Choroid plexus epithelial cell (primary cell): ENCODE results near the gene ICOSLG.
A peak's percentile ranks its signal among the peaks of the same experiment; 100 is the strongest.
"Not testable (repeated sequence)": the region's sequence is repeated elsewhere in the genome, so short reads cannot be mapped to it uniquely, and the experiment has no call there.

ENCODE experiments used
- DNase-seq: peaks from one replicate; pipeline ENCODE4 v3.0.0-alpha.2; 2010; ENCODE audit warnings: low read depth
- H3K4me3 ChIP-seq: 2 replicates; pipeline ENCODE4 v1.5.1; 2011; ENCODE audit warnings: low read depth, mild to moderate bottlenecking, control low read depth, low read length, moderate library complexity
- TF ChIP-seq, protein P1 (sequence below): conservative IDR thresholded peaks from 2 replicates; pipeline ENCODE4 v1.5.1; 2011; ENCODE audit warnings: low read depth, mild to moderate bottlenecking, control low read depth, inconsistent platforms, low read length, moderate library complexity

ICOSLG gene

DNA sequence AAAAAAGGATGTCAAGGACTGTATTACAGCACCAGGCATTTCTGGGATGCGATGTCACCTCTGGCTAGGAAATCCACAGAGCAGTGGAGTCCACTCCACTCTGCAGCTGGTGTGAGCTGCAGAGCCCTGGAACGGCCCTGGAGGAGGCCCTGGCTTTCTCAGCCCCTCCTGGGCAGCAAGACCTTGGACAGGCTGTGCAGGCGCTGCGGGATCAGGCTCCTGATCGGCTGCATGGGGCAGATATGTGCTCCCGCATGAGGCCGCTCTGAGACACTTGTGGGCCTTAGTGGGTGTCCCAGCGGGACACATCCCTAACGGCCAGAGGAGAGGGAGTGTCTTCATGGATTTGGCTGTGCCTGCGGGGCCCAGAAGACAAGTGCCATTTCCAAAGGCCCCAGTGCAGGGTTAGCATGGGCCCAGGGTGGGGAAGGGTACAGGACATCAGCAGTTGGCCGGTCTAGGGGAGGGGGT, 14.8 kb upstream of the ICOSLG start:
- TF ChIP-seq, protein P1, sequence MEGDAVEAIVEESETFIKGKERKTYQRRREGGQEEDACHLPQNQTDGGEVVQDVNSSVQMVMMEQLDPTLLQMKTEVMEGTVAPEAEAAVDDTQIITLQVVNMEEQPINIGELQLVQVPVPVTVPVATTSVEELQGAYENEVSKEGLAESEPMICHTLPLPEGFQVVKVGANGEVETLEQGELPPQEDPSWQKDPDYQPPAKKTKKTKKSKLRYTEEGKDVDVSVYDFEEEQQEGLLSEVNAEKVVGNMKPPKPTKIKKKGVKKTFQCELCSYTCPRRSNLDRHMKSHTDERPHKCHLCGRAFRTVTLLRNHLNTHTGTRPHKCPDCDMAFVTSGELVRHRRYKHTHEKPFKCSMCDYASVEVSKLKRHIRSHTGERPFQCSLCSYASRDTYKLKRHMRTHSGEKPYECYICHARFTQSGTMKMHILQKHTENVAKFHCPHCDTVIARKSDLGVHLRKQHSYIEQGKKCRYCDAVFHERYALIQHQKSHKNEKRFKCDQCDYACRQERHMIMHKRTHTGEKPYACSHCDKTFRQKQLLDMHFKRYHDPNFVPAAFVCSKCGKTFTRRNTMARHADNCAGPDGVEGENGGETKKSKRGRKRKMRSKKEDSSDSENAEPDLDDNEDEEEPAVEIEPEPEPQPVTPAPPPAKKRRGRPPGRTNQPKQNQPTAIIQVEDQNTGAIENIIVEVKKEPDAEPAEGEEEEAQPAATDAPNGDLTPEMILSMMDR = no peak
- DNase-seq = peak; percentile 5
- no peak overlapping the region for H3K4me3 ChIP-seq

DNA sequence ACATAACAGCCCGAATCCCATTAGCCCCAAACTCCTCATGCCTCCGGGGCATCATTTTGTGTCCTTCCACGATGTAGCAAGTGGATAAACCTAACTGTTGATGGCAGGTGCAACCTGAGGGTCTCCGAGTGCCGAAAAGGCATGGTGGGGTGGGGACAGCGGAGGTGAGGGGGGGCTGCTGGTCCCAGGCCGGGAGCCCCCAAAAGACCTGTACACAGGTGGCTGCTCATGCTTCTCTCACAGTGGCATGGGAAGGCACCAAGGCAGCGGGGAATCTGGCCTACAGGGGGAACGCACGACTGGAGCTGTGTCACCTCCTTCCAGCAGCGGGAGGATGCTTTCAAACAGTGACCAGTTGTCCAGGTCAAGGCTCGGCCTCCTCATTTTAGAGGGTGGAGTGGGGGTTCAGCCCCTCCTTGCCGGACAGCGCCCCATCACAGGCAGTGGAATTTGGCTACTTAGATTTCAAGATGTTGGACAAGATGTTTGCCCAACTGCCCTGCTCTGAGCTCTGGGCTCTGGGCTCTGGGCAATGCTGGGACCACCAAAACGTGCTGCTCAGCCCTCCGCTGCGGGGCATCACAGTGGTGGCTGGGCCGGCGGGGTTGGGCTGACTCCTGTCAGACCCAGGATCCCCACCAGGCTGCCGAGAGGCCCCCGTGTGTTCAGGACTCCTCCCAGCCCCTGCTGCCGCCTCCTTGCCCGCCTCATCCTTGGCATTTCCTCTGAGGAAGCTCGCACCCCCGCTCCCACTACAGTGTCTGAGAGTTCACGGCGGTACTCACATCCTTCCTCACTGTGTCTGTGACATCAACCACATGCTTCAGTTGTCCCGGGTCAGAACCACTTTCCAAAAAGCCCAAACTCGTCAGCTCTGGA, 13.3 kb upstream of the ICOSLG start:
- H3K4me3 ChIP-seq = no peak overlapping the region
- TF ChIP-seq, protein P1 = no peak
- DNase-seq = no peak

DNA sequence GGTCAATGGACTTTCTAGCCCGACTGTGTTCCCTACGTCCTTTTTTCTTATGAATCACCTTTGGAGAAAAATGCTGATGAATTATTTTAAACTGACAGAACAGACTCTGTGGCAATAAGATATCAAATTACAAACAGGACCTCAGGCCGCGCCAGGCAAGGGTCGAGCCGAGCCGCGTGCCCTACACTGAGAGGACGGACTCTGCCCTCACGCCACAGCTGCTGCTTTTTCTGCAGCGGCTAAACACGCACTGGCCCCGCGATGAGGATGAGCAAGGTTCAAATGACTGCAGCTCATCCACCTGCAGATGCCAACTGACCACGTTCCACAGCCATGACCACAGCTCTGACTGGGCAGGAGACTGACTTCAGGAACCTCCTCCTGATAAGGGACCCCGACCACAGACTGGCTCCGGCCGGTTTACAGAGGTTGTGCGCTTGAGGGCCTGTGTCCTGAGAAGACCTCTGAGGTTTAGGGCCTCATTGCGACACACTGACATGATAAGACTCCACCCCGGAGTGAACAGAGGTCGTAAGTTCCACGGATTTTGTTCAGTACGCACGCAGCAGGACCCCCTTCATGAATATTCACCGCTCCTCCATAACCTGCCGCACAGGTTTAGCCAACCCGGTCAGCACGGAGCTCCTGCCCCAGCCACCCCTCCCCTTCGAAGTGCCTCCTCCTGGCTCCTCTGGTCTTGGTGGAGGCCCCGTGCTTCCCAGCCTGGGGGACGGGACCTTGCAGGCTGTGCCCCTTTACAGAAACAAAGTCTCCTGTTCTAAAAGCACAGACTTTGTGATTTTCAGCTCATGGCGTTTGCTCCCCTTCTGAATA, 8.7 kb upstream of the ICOSLG start:
- not testable (repeated sequence) for DNase-seq, H3K4me3 ChIP-seq

DNA sequence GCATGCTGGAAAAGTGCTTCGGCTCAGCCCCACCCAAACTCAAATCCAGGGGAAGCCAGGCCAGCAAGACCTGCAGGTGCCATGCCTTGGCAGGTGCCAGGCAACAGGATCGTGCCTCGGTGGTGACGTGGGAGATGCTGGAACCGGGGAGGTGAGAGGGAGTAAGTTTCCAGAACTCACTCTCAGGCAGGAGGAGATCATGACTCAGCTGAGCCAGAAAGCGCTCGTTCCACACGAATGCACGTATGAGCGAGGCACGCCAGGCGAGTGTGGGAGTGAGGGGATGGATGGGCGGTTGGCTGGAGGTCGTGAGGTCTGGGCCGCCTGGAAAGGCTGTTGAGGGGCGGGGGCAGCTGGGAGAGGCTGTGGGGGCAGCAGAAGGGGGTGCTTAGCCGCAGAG, 7.2 kb upstream of the ICOSLG start:
- DNase-seq, H3K4me3 ChIP-seq: not testable (repeated sequence)

DNA sequence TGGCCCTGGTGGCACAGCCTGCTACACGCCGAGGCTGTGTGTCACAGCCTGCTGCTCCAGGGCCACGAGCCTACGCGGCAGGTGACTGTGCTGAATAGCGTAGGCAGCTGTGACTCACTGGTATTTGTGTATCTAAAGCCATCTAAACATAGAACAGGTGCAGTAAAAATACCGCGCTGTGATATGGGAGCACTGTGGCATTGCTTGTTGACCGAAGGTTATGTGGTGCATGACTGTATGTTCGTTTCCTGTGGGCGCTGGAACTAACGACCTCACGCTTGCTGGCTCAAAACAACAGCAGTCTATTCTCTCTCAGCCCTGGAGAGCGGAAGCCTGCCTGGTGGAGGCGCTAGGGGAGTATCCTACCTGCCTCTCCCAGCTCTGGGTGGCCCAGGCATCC, 3.2 kb upstream of the ICOSLG start:
- DNase-seq, H3K4me3 ChIP-seq: not testable (repeated sequence)

DNA sequence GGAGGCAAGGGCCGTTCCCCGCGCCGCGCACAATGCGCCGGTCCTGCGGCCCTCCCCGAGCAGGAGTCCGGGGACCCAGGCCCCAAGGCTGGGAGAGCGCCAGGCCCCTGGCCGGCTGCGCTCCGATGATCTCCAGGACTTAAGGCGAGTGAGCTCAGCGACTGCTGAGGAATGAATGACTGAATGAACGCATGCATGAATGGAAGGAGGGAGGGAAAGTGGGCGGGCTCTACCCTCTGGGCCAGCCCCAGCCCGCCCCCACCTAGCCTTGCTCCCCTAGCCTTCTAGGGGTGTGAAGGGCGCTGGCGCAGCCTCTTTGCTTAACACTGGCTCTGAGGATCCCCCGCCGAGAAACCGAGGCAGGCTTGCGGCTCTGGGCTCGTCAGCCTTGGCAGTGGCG, 538 bp upstream of the ICOSLG start:
- not testable (repeated sequence) for H3K4me3 ChIP-seq, DNase-seq

DNA sequence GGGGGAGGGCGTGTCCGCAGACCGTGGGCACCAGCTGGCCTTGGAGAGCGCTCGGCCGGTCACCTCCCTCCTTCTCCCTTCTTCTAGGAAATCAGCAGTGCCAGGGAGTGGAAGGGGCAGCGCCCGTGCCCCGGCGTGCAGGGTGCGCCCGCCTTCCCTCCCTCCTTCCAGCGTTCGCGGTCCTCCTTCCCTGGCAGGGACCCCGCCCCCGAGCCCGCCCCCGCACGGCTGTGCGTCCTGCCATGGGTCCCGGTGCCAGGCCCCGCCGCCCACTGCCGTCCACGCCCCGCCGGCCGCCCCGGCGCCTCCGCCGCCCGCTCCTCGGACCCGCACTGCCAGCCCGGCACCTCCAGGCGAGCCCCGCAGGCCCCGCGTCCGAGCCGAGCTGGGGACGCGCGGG, 390 bp downstream of the ICOSLG start:
- not testable (repeated sequence) for DNase-seq

DNA sequence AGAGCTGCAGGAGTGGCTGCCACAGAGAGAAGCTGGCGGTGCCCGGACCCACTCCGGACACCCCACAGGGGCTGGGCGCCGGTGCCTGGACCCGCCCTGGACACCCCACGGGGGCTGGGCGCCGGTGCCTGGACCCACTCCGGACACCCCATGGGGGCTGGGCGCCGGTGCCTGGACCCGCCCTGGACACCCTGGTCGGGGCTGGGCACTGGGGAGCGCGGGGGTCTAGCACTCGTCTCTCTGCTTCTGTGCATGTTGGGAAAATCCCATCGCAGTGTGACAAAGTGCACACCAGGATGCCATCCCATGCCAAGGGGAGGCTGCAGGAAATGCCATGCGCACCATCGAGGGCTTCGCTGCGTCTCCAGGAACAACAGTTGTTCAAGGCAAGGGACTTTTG, 11.2 kb downstream of the ICOSLG start:
- H3K4me3 ChIP-seq, DNase-seq: not testable (repeated sequence)

More for the DNA sequence above, 390 bp downstream of the ICOSLG start:
- H3K4me3 ChIP-seq = not testable (repeated sequence)

DNA sequence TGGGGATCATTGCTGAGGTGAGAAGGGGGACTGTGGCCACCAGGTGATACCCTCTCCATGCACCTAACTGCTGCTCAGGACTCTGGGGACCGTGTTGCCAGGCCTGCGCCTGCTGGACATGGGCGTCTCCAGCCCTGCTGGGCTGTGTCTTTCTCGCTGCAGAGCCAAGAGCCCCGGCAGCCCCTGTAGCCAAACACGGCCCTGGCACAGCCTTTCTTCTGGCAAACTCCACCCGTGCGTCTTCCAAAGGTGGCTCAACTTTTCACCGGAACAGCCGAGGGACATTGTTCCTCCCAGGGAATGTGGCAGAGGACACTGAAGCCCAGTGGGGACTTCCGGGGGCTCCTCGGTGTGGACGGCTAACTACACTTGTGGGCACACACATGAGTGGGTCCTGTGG, 12.6 kb downstream of the ICOSLG start:
- H3K4me3 ChIP-seq, DNase-seq: not testable (repeated sequence)

DNA sequence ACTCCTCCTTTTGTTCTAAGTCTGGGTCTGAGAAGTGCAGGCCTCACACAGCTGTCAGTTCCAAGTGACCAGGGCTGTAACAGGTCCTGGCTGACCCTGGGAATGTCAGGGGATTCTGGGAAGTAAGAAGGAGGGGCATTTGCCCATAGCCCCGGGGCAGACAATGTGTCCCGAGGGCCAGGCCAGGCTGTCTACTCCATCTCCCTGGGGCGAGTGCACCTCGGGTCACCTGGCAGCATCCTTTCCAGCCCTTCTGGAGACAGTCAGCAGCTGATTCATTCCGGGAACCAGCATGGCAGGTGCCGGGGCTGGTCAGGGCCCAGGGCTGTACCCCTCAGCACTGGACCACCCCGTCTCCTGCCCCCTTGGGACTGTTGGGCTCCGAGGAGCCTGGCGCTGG, 13.1 kb downstream of the ICOSLG start:
- H3K4me3 ChIP-seq, DNase-seq: not testable (repeated sequence)

DNA sequence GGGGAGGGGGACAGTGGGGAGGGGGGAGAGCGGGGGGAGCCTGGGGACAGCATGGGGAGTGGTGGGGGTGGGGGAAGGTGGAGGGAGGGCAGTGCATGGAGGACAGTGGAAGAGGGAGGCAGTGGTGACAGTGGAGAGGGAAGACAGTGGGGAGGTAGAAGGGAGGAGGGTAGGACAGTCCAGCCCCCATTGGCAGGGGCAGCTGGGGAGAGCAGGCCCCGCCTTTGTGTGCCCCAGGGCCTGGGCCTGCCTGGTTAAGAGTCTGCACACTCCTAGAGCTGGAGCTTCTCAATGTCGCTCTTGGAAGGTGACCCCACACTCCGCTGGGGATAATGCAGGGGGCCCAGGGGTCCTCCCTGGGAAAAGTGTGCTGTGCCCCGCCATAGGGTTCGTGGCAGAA, 15.1 kb downstream of the ICOSLG start:
- not testable (repeated sequence) for H3K4me3 ChIP-seq, DNase-seq

DNA sequence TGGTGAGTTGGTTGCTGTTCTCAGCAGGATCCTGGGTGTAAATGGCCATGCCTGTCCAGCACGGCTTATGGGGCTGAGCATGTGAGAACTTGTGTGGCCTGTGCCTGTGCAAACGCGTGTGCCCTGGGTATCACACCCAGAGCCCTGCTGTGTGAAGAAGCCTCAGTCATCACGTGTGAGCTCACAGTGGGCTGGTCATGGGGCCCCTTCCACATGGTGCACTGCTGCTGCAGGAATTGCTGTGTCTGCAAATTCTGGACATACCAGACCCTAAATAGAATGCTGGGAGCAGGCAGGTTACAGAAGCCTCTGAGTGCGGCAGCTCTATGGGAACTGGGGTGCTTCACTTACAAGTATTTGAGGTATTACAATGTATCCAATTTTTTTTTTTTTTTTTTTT, 17.4 kb downstream of the ICOSLG start:
- DNase-seq, H3K4me3 ChIP-seq: not testable (repeated sequence)

DNA sequence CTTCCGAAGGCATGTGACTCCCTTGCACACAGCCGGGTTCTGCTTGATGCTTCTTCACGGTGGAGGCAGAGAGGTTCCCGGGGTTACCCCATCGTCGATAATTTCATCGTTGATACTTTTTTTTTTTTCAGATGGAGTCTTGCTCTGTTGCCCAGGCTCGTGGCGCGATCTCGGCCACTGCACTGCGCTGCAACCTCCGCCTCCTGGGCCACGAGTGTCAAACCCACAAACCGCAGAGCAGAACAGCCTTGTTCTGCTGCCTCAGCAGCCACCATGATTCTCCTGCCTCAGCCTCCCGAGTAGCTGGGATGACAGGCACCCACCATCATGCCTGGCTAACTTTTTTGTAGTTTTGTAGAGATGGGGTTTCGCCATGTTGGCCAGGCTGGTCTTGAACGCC, 20.1 kb downstream of the ICOSLG start:
- DNase-seq, H3K4me3 ChIP-seq: not testable (repeated sequence)

DNA sequence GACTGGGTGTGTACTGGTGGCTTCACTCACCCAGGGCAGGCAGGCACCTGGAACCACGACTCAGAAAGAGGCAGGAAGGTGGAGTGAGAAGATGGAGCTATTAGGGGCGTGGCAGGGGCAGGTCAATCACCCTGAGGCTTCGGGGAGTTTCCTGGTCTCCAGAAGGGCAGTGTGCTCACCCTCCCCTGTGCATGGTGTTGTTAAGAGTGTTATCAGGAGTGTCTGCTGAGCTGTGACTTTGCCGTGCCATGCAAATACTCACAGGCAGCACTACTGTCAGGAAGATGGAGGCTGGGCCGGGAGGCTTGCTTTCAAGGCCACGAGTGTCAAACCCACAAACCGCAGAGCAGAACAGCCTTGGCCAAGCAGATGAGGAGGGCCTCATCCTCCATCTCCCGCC, 22.3 kb downstream of the ICOSLG start:
- H3K4me3 ChIP-seq, DNase-seq: not testable (repeated sequence)

DNA sequence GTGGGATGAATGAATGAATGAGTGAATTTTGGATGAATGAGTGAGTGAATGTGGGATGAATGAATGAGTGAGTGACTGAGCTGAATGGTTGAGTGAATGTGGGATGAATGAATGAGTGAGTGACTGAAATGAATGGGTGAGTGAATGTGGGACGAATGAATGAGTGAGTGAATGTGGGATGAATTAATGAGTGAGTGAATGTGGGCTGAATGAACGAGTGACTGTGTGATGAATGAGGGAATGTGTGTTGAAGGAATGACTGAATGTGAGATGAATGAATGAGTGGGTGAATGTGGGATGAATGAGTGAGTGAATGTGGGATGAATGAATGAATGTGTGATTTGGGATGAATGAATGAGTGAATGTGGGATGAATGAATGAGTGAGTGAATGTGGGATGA, 28.8 kb downstream of the ICOSLG start:
- H3K4me3 ChIP-seq, DNase-seq: not testable (repeated sequence)

DNA sequence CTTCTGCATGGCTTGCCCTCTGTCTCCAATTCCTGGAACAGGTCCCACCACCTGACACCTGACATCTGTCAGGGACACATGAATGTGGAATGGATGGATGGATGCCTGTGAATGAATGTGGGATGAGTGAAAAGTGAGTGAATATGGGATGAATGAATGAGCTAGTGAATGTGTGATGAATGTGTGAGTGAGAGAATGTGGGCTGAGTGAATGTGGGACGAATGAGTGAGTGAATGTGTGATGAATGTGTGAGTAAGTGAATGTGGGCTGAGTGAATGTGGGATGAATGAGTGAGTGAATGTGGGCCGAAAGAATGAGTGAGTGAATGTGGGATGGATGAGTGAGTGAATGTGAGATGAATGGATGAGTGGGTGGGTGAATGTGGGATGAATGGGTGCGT, 29.2 kb downstream of the ICOSLG start:
- H3K4me3 ChIP-seq, DNase-seq: not testable (repeated sequence)
